Spinal cord (tissue), 10 donors: ENCODE measurements around the gene MRGPRF. TPM values are rescaled to one million over a fixed set of nuclear protein-coding genes. Genes with fewer than 3 reads are reported as not detected.
"Not testable (repeated sequence)": the region's sequence is repeated elsewhere in the genome, so short reads cannot be mapped to it uniquely, and the experiment has no call there.

ENCODE experiments used
- DNase-seq, 6 donors: peaks; one replicate each; pipeline versions ENCODE4 v3.0.0 to v3.0.0-alpha.2; 2013 to 2015; ENCODE audit warnings: low spot score in 6 of 6, low read depth in 4 of 6
- H3K27ac ChIP-seq: one replicate; pipeline ENCODE4 v1.5.1; 2013; ENCODE audit warnings: low read depth, low read length, control low read depth
- H3K27me3 ChIP-seq: one replicate; pipeline ENCODE4 v1.6.1; 2013; ENCODE audit warnings: low read length; ENCODE audit not compliant: control insufficient read depth, insufficient read depth
- H3K36me3 ChIP-seq: one replicate; pipeline ENCODE4 v1.6.1; 2013; ENCODE audit warnings: low read length; ENCODE audit not compliant: control insufficient read depth, insufficient read depth
- H3K4me1 ChIP-seq: one replicate; pipeline ENCODE4 v1.6.1; 2013; ENCODE audit warnings: low read length; ENCODE audit not compliant: control insufficient read depth, insufficient read depth
- H3K4me3 ChIP-seq: one replicate; pipeline ENCODE4 v1.5.1; 2013; ENCODE audit warnings: low read depth, low read length, control low read depth
- H3K9me3 ChIP-seq: one replicate; pipeline ENCODE4 v1.6.1; 2013; ENCODE audit warnings: low read length; ENCODE audit not compliant: control insufficient read depth, insufficient read depth
- WGBS: methylation state at CpG from one replicate; pipeline ENCODE4 v1.1.5; 2013; ENCODE audit warnings: missing lambda C conversion rate; ENCODE audit not compliant: insufficient coverage; 5-methylcytosine and 5-hydroxymethylcytosine counted together
- polyA plus RNA-seq, 2 donors: library from polyadenylated mRNA; unstranded; fragments of 120-200 nt; gene quantifications; one replicate each; pipeline ENCODE4 v1.2.1, GENCODE V29; 2013; ENCODE audit not compliant: insufficient read length in 2 of 2
- total RNA-seq, 2 donors: library from RNA; depleted of rRNA in 1 of 2; stranded (reverse); fragments of 120-200 nt in 1 of 2; fragments of >200 nt in 1 of 2; gene quantifications; one replicate each; pipeline versions ENCODE4 v1.2.3 to v1.2.4, GENCODE V29; 2013 to 2014
- donor health status: healthy.

Gene MRGPRF
- total and polyA plus RNA-seq, 4 donors, result 2.5 to 28.6 (median 12.7) TPM

GRCh38 chr11:68978626-68978930 lies 34.5 kb downstream of the MRGPRF start:
- Histone ChIP-seq H3K4me1 (peaks cover 17% of the 10 kb centered on the region), H3K27ac (no peak overlapping the region), H3K9me3 (peaks cover 5% of the 10 kb centered on the region), H3K27me3 (no peaks in the 10 kb centered on the region), H3K36me3 (no peaks in the 10 kb centered on the region), H3K4me3 (no peak overlapping the region)
- 73% methylated on average over 5 of the region's 5 CpGs for WGBS
- DNase-seq, result no peak

GRCh38 chr11:68977781-68978625 lies 35.0 kb downstream of the MRGPRF start:
- no peak overlapping the region for H3K4me3 ChIP-seq
- DNase-seq, result no peak
- no peak overlapping the region for H3K27ac ChIP-seq
- H3K36me3 ChIP-seq, result no peaks in the 10 kb centered on the region
- peaks cover 5% of the 10 kb centered on the region for H3K9me3 ChIP-seq
- no peaks in the 10 kb centered on the region for H3K27me3 ChIP-seq
- WGBS, result 61% methylated on average over 8 of the region's 14 CpGs
- H3K4me1 ChIP-seq, result peaks cover 17% of the 10 kb centered on the region

- peaks cover 17% of the 10 kb centered on the region for H3K4me1 ChIP-seq
- no peaks in the 10 kb centered on the region for H3K27me3 ChIP-seq
- no peak overlapping the region for H3K27ac ChIP-seq
- H3K36me3 ChIP-seq, result no peaks in the 10 kb centered on the region
- no peaks in the 10 kb centered on the region for H3K9me3 ChIP-seq
- DNase-seq, result no peak
- H3K4me3 ChIP-seq, result no peak overlapping the region
- WGBS, result 70% methylated on average over 2 of the region's 4 CpGs
Observed at GRCh38 chr11:68976563-68976962, 36.5 kb downstream of the MRGPRF start.

- H3K4me1 ChIP-seq, result peaks cover 17% of the 10 kb centered on the region
- 63% methylated on average over 4 of the region's 4 CpGs for WGBS
- no peaks in the 10 kb centered on the region for H3K27me3 ChIP-seq
- no peaks in the 10 kb centered on the region for H3K9me3 ChIP-seq
- no peak overlapping the region for H3K4me3 ChIP-seq
- no peak for DNase-seq
- no peaks in the 10 kb centered on the region for H3K36me3 ChIP-seq
- no peak overlapping the region for H3K27ac ChIP-seq
Observed at GRCh38 chr11:68976095-68976494, 37.0 kb downstream of the MRGPRF start.

GRCh38 chr11:68974421-68975194 lies 38.4 kb downstream of the MRGPRF start:
- Histone ChIP-seq H3K4me3 (no peak overlapping the region), H3K4me1 (peaks cover 17% of the 10 kb centered on the region), H3K36me3 (no peaks in the 10 kb centered on the region), H3K27ac (no peak overlapping the region), H3K9me3 (no peaks in the 10 kb centered on the region), H3K27me3 (no peaks in the 10 kb centered on the region)
- peak in 1 of 6 donors; percentile 41 for DNase-seq
- WGBS, result 96% methylated on average over 17 of the region's 23 CpGs

- not testable (repeated sequence) for H3K9me3 ChIP-seq, DNase-seq, H3K27me3 ChIP-seq, H3K36me3 ChIP-seq, H3K4me3 ChIP-seq, H3K27ac ChIP-seq
- peaks cover 12% of the 10 kb centered on the region for H3K4me1 ChIP-seq
- 100% methylated on average over 4 of the region's 12 CpGs for WGBS
Observed at GRCh38 chr11:68973706-68974105, 39.3 kb downstream of the MRGPRF start.

GRCh38 chr11:68973219-68973618 lies 39.8 kb downstream of the MRGPRF start:
- H3K27me3 ChIP-seq, result no peaks in the 10 kb centered on the region
- H3K27ac ChIP-seq, result no peak overlapping the region
- 74% methylated on average over 4 of the region's 4 CpGs for WGBS
- no peaks in the 10 kb centered on the region for H3K9me3 ChIP-seq
- H3K4me1 ChIP-seq, result peaks cover 7% of the 10 kb centered on the region
- no peaks in the 10 kb centered on the region for H3K36me3 ChIP-seq
- DNase-seq, result no peak
- no peak overlapping the region for H3K4me3 ChIP-seq

GRCh38 chr11:68970921-68971636 lies 42.0 kb downstream of the MRGPRF start:
- DNase-seq, result no peak

GRCh38 chr11:68969386-68969785 lies 43.7 kb downstream of the MRGPRF start:
- Histone ChIP-seq H3K27me3 (no peaks in the 10 kb centered on the region), H3K27ac (no peak overlapping the region), H3K4me1 (no peaks in the 10 kb centered on the region), H3K4me3 (no peak overlapping the region), H3K36me3 (no peaks in the 10 kb centered on the region), H3K9me3 (no peaks in the 10 kb centered on the region)
- no peak for DNase-seq
- WGBS, result 76% methylated on average over 7 of the region's 8 CpGs

More at GRCh38 chr11:68970921-68971636, 42.0 kb downstream of the MRGPRF start:
- Histone ChIP-seq H3K4me1 (no peaks in the 10 kb centered on the region), H3K4me3 (no peak overlapping the region), H3K36me3 (no peaks in the 10 kb centered on the region), H3K9me3 (no peaks in the 10 kb centered on the region), H3K27ac (no peak overlapping the region), H3K27me3 (no peaks in the 10 kb centered on the region)
- WGBS, result 83% methylated on average over 8 of the region's 8 CpGs
